Measurements from ENCODE around the gene TNFSF11.

Gene TNFSF11

GRCh38 chr13:42574011-42574410 lies at the start of gene TNFSF11:
TNFSF11 (plus strand) TSS chr13:42574152; CDS start chr13:42574304, 152 bp downstream.
- DNase-seq (ENCODE audit: low spot score): no peak
- peak within 1 kb of the TSS; percentile 21 for H3K4me3 ChIP-seq (ENCODE audit: severe bottlenecking)

GRCh38 chr13:42524487-42525034 lies 49.4 kb upstream of the TNFSF11 start:
- no peaks in the 10 kb centered on the region for H3K27me3 ChIP-seq (ENCODE audit: insufficient read depth, poor library complexity, severe bottlenecking)
- ATAC-seq (ENCODE audit: low read depth): no peak
- DNase-seq (ENCODE audit: low spot score): no peak

More at GRCh38 chr13:42574011-42574410, at the start of gene TNFSF11:
- Histone ChIP-seq H3K27ac (ENCODE audit: poor library complexity, severe bottlenecking) (no peak within 1 kb of the TSS), H3K4me1 (ENCODE audit: insufficient read depth, poor library complexity, severe bottlenecking) (no peaks in the 10 kb centered on the region), H3K9me3 (ENCODE audit: severe bottlenecking) (no peaks in the 10 kb centered on the region), H3K36me3 (ENCODE audit: low read depth) (no peaks in the 10 kb centered on the region), H3K27me3 (ENCODE audit: insufficient read depth, poor library complexity, severe bottlenecking) (peaks cover 25% of the 10 kb centered on the region)
- ATAC-seq (ENCODE audit: low read depth): peak; percentile 48; the same call in 2 of the 3 replicates
- TF ChIP-seq, protein P1, sequence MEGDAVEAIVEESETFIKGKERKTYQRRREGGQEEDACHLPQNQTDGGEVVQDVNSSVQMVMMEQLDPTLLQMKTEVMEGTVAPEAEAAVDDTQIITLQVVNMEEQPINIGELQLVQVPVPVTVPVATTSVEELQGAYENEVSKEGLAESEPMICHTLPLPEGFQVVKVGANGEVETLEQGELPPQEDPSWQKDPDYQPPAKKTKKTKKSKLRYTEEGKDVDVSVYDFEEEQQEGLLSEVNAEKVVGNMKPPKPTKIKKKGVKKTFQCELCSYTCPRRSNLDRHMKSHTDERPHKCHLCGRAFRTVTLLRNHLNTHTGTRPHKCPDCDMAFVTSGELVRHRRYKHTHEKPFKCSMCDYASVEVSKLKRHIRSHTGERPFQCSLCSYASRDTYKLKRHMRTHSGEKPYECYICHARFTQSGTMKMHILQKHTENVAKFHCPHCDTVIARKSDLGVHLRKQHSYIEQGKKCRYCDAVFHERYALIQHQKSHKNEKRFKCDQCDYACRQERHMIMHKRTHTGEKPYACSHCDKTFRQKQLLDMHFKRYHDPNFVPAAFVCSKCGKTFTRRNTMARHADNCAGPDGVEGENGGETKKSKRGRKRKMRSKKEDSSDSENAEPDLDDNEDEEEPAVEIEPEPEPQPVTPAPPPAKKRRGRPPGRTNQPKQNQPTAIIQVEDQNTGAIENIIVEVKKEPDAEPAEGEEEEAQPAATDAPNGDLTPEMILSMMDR (IDR thresholded peaks at IDR 0.05; ENCODE audit: poor library complexity, severe bottlenecking): no peak

DNA sequence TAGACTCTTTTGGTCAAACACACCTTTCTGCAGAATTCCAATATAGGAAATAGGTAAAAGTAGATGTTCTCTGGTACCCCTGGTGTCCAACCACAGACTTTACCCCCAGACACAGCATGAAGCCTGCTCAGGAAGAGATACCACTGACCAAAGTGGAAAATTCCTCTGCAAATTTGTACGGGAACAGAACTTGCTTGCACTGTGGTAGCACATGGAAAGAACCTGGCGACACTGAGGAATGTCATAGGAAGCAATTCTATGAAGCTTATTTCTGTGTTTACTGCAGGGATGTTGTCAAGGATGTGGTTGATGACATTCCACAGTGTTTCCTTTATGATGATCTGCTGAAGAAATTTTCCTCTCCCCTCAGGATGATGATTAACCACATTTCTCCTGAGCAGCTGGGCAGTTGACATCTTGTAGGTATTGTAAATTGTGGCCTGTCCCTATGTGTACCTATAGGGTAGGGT lies 48.9 kb upstream of the TNFSF11 start:
- Histone ChIP-seq H3K36me3 (ENCODE audit: low read depth) (no peaks in the 10 kb centered on the region), H3K27me3 (ENCODE audit: insufficient read depth, poor library complexity, severe bottlenecking) (no peaks in the 10 kb centered on the region), H3K9me3 (ENCODE audit: severe bottlenecking) (no peaks in the 10 kb centered on the region), H3K4me1 (ENCODE audit: insufficient read depth, poor library complexity, severe bottlenecking) (peaks cover 10% of the 10 kb centered on the region), H3K4me3 (ENCODE audit: severe bottlenecking) (no peak overlapping the region), H3K27ac (ENCODE audit: poor library complexity, severe bottlenecking) (no peak overlapping the region)
- TF ChIP-seq, protein P1 (IDR thresholded peaks at IDR 0.05; ENCODE audit: poor library complexity, severe bottlenecking): no peak
- peak; percentile 71; the same call in 2 of the 3 replicates for ATAC-seq (ENCODE audit: low read depth)
- DNase-seq (ENCODE audit: low spot score): no peak

More at GRCh38 chr13:42524487-42525034, 49.4 kb upstream of the TNFSF11 start:
- TF ChIP-seq, protein P1 (IDR thresholded peaks at IDR 0.05; ENCODE audit: poor library complexity, severe bottlenecking): no peak
- no peaks in the 10 kb centered on the region for H3K36me3 ChIP-seq (ENCODE audit: low read depth)
- no peak overlapping the region for H3K27ac ChIP-seq (ENCODE audit: poor library complexity, severe bottlenecking)
- H3K4me3 ChIP-seq (ENCODE audit: severe bottlenecking): no peak overlapping the region
- H3K4me1 ChIP-seq (ENCODE audit: insufficient read depth, poor library complexity, severe bottlenecking): peaks cover 10% of the 10 kb centered on the region
- H3K9me3 ChIP-seq (ENCODE audit: severe bottlenecking): no peaks in the 10 kb centered on the region

- no peaks in the 10 kb centered on the region for H3K9me3 ChIP-seq (ENCODE audit: severe bottlenecking)
- no peak for ATAC-seq (ENCODE audit: low read depth)
- no peaks in the 10 kb centered on the region for H3K36me3 ChIP-seq (ENCODE audit: low read depth)
- peaks cover 10% of the 10 kb centered on the region for H3K4me1 ChIP-seq (ENCODE audit: insufficient read depth, poor library complexity, severe bottlenecking)
- no peak overlapping the region for H3K27ac ChIP-seq (ENCODE audit: poor library complexity, severe bottlenecking)
- DNase-seq (ENCODE audit: low spot score): no peak
- H3K27me3 ChIP-seq (ENCODE audit: insufficient read depth, poor library complexity, severe bottlenecking): no peaks in the 10 kb centered on the region
- no peak overlapping the region for H3K4me3 ChIP-seq (ENCODE audit: severe bottlenecking)
- TF ChIP-seq, protein P1 (IDR thresholded peaks at IDR 0.05; ENCODE audit: poor library complexity, severe bottlenecking): no peak
These were observed 47.7 kb upstream of the TNFSF11 start for GRCh38 chr13:42526276-42526675.

GRCh38 chr13:42526804-42527203 lies 47.1 kb upstream of the TNFSF11 start:
- ATAC-seq (ENCODE audit: low read depth): no peak
- peaks cover 10% of the 10 kb centered on the region for H3K4me1 ChIP-seq (ENCODE audit: insufficient read depth, poor library complexity, severe bottlenecking)
- TF ChIP-seq, protein P1 (IDR thresholded peaks at IDR 0.05; ENCODE audit: poor library complexity, severe bottlenecking): no peak
- no peaks in the 10 kb centered on the region for H3K9me3 ChIP-seq (ENCODE audit: severe bottlenecking)
- no peak overlapping the region for H3K27ac ChIP-seq (ENCODE audit: poor library complexity, severe bottlenecking)
- DNase-seq (ENCODE audit: low spot score): no peak
- no peaks in the 10 kb centered on the region for H3K27me3 ChIP-seq (ENCODE audit: insufficient read depth, poor library complexity, severe bottlenecking)
- H3K4me3 ChIP-seq (ENCODE audit: severe bottlenecking): no peak overlapping the region
- no peaks in the 10 kb centered on the region for H3K36me3 ChIP-seq (ENCODE audit: low read depth)

Data from RWPE2 (cell line).